Endothelial cell of umbilical vein (primary cell): ENCODE results near the gene ETV6.

Source experiments
- EZH2 ChIP-seq: IDR thresholded peaks from 2 replicates; pipeline ENCODE4 v1.6.1; 2012; ENCODE audit warnings: borderline replicate concordance, low read depth, mild to moderate bottlenecking, moderate library complexity, low read length, inconsistent platforms; ENCODE audit not compliant: severe bottlenecking
- JUN ChIP-seq: IDR thresholded peaks from 2 replicates; pipeline ENCODE4 v1.6.1; 2011; ENCODE audit warnings: borderline replicate concordance, low read depth; ENCODE audit not compliant: insufficient read length, insufficient read depth
- MYC ChIP-seq: IDR thresholded peaks from one replicate; pipeline ENCODE4 v1.6.1; 2011; ENCODE audit warnings: mild to moderate bottlenecking, low read depth, low read length
- POLR2AphosphoS5 ChIP-seq: IDR thresholded peaks from 2 replicates; pipeline ENCODE4 v1.6.1; 2012; ENCODE audit warnings: low read depth, mild to moderate bottlenecking, control low read depth, low read length, moderate library complexity; ENCODE audit not compliant: insufficient read depth
- TF ChIP-seq, protein P1 (sequence below), 2 donors: IDR thresholded peaks; 1 replicate in 1 of 2; 2 replicates in 1 of 2; pipeline ENCODE4 v1.5.1; 2011; ENCODE audit warnings: low read length in 2 of 2, mild to moderate bottlenecking in 2 of 2, moderate library complexity in 2 of 2, control low read depth in 1 of 2, inconsistent platforms in 1 of 2, low read depth in 1 of 2; ENCODE audit not compliant: insufficient read depth in 1 of 2; ENCODE audit errors: extremely low read depth in 1 of 2
- TF ChIP-seq, protein P2 (sequence below): IDR thresholded peaks from 2 replicates; pipeline ENCODE4 v1.6.1; 2011; ENCODE audit not compliant: insufficient read depth, insufficient read length

DNA sequence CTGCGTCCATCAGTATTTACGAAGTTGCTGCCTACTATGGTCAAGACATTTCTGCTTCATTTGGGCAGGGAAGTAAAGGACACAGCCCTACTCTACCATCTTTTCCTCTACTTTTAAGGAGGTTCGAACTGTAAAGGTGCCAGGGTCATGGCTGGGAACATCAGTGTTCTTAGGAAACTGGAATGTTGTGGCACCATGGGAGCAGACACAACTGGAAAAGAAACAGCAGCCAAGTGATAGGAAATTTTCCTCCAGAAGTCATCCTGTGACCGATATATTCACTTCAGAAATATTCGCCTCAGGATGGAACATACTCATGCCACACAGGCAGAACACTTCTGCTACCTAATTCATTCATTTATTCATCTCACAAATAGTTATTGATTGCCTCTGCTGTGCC, 104.4 kb downstream of the ETV6 start:
- TF ChIP-seq, protein P1, sequence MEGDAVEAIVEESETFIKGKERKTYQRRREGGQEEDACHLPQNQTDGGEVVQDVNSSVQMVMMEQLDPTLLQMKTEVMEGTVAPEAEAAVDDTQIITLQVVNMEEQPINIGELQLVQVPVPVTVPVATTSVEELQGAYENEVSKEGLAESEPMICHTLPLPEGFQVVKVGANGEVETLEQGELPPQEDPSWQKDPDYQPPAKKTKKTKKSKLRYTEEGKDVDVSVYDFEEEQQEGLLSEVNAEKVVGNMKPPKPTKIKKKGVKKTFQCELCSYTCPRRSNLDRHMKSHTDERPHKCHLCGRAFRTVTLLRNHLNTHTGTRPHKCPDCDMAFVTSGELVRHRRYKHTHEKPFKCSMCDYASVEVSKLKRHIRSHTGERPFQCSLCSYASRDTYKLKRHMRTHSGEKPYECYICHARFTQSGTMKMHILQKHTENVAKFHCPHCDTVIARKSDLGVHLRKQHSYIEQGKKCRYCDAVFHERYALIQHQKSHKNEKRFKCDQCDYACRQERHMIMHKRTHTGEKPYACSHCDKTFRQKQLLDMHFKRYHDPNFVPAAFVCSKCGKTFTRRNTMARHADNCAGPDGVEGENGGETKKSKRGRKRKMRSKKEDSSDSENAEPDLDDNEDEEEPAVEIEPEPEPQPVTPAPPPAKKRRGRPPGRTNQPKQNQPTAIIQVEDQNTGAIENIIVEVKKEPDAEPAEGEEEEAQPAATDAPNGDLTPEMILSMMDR (IDR thresholded peaks at IDR 0.05; ENCODE audit: extremely low read depth in 1 of 2, insufficient read depth in 1 of 2, low read depth in 1 of 2, low read length in 2 of 2): no peak
- TF ChIP-seq POLR2AphosphoS5 (no peak), JUN (no peak), EZH2 (no peak), MYC (no peak)
- TF ChIP-seq, protein P2, sequence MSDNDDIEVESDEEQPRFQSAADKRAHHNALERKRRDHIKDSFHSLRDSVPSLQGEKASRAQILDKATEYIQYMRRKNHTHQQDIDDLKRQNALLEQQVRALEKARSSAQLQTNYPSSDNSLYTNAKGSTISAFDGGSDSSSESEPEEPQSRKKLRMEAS: no peak
